IPS DF 6.9 (cell line): ENCODE measurements around the gene PDP2.
A peak's percentile ranks its signal among the peaks of the same experiment; 100 is the strongest.

Source experiments
- DNase-seq: peaks from one replicate; pipeline ENCODE4 v3.0.0-alpha.2; 2013; ENCODE audit warnings: low read depth, low spot score
- H3K27ac ChIP-seq: one replicate; pipeline ENCODE4 v1.5.1; 2013; ENCODE audit warnings: low read length, control low read depth
- H3K27me3 ChIP-seq: 2 replicates; pipeline ENCODE4 v1.6.1; 2013; ENCODE audit warnings: mild to moderate bottlenecking, low read length; ENCODE audit not compliant: control insufficient read depth, insufficient read depth
- H3K36me3 ChIP-seq: 2 replicates; pipeline ENCODE4 v1.6.1; 2013; ENCODE audit warnings: low read length; ENCODE audit not compliant: control insufficient read depth, insufficient read depth
- H3K4me1 ChIP-seq: 2 replicates; pipeline ENCODE4 v1.6.1; 2013; ENCODE audit warnings: low read length; ENCODE audit not compliant: control insufficient read depth, insufficient read depth
- H3K4me3 ChIP-seq: 2 replicates; pipeline ENCODE4 v1.5.1; 2013; ENCODE audit warnings: mild to moderate bottlenecking, low read length
- H3K9me3 ChIP-seq: 2 replicates; pipeline ENCODE4 v1.6.1; 2013; ENCODE audit warnings: low read length, inconsistent platforms; ENCODE audit not compliant: control insufficient read depth, insufficient read depth
- WGBS: extraction: QIAGEN DNeasy Blood & Tissue Kit; methylation state at CpG from one replicate; pipeline ENCODE4 v1.1.7; 2013; ENCODE audit warnings: mixed read lengths, missing lambda C conversion rate; ENCODE audit not compliant: insufficient read length, insufficient coverage; 5-methylcytosine and 5-hydroxymethylcytosine counted together

PDP2 gene

DNA sequence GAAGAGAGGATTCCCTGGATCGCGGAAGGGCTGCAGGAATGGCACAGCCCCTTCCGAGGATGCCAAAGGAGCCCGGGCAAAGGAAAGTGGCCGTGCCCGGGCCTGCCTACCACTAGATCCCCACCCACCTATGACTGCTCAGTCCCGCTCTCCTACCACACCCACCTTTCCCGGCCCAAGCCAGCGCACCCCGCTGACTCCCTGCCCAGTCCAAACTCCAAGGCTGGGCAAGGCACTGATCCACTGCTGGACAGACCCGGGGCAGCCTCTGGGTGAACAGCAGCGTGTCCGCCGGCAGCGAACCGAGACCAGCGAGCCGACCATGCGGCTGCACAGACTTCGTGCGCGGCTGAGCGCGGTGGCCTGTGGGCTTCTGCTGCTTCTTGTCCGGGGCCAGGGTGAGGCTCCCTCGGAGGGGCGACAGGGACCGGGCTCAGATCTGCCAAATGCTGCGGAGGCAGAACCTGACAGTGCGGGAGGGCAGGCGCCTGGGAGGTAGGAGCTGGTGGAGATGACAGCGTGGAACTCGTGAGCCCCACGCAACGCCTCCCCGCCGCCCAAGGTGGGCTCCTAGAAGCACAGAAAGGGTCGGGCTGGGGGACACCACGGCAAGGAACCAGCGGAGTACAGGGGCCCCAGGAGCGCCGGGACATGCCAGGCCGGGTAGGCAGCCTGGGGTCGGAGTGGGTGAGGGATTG is 55.1 kb downstream of the PDP2 start, which contains the start of gene CES2:
Gene CES2, plus strand, starts transcription at position 203 of the 698 bp plus-strand sequence. Its CDS starts 120 bp downstream, at position 323.
- Histone ChIP-seq H3K9me3 (no peaks in the 10 kb centered on the region), H3K4me1 (0 out of 2 replicates have a peak, but pooled peaks cover 2% of the 10 kb centered on the region), H3K36me3 (no peaks in the 10 kb centered on the region), H3K4me3 (peak within 1 kb of the TSS; percentile 76; the same call in 1 of the 2 replicates), H3K27ac (no peak within 1 kb of the TSS), H3K27me3 (no peaks in the 10 kb centered on the region)
- WGBS: no CpG with 5 or more reads among the region's 44 CpGs
- no peak for DNase-seq

DNA sequence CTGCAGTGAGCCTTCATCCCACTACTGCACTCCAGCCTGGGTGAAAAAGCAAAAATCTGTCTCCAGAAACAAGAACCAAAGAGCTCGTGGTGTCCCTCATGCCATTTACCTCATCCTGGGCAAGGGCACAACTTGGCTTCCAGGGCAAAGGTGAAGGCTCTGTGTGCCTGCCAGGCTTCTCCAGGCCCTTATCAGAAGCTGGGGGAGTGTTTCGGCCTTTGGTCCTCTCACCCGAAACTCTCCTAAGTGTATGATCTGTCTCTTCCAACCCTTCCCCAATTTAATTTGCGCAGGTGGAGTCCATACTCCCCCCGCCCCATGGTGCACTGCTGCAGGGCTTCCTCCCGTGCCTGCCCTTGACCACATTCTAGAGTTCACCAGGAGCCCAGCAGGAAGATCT is 56.1 kb downstream of the PDP2 start:
- no CpG with 5 or more reads among the region's 6 CpGs for WGBS
- Histone ChIP-seq H3K27me3 (no peaks in the 10 kb centered on the region), H3K9me3 (no peaks in the 10 kb centered on the region), H3K36me3 (peaks cover 5% of the 10 kb centered on the region), H3K4me1 (0 out of 2 replicates have a peak, but pooled peaks cover 2% of the 10 kb centered on the region), H3K4me3 (no peak overlapping the region), H3K27ac (no peak overlapping the region)
- DNase-seq: no peak

DNA sequence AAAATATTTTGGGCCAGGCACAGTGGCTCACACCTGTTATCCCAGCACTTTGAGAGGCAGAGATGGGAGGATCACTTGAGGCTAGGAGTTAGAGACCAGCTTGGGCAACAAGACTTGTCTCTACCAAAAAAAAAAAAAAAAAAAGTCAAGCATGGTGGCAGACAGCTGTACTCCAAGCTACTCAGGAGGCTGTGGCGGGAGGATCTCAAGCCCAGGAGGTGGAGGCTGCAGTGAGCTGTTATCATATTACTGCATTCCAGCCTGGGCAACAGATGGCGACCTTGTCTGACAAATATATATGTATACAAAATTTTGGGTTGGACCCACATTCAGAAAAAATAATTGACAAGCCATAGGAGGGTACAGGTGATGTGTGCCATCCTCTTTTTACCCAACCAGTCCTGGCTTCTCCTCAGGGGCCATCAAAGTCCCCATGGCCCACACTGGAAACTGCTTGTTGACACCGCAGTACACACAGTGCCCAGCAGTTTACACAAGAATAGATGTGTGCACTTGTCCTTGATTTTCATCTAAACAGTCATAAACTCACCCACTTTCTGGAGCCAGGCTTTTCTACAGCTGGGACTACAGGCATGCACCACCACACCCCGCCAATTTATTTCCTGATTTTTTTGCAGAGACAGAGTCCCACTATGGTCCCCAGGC is 56.7 kb downstream of the PDP2 start:
- no peak for DNase-seq
- H3K4me3 ChIP-seq: no peak overlapping the region
- WGBS: no CpG with 5 or more reads among the region's 4 CpGs
- H3K27ac ChIP-seq: no peak overlapping the region
- H3K36me3 ChIP-seq: peaks cover 8% of the 10 kb centered on the region
- no peaks in the 10 kb centered on the region for H3K27me3 ChIP-seq
- no peaks in the 10 kb centered on the region for H3K9me3 ChIP-seq
- 0 out of 2 replicates have a peak, but pooled peaks cover 2% of the 10 kb centered on the region for H3K4me1 ChIP-seq

DNA sequence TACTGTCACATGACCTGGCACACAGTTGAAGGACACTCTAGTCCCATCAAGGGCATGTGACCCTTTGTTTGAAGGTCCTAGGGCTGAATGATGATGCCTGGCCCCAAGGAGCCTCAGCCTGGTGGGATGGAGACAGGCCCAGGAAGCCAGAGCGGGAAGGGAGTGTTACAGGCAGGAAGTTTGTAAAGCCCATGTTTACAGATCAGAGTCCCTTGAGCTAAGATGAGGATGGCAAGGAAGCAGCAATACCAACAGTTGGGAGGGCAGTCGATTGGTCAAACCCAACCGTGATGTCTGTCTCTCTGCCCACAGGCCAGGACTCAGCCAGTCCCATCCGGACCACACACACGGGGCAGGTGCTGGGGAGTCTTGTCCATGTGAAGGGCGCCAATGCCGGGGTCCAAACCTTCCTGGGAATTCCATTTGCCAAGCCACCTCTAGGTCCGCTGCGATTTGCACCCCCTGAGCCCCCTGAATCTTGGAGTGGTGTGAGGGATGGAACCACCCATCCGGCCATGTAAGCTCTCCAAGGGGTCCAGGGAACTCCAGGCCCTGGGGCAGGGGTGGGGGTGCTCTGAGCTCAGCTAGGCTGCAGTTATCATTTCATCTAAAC is 57.5 kb downstream of the PDP2 start:
- no CpG with 5 or more reads among the region's 10 CpGs for WGBS
- H3K36me3 ChIP-seq: peaks cover 10% of the 10 kb centered on the region
- no peak overlapping the region for H3K4me3 ChIP-seq
- no peaks in the 10 kb centered on the region for H3K9me3 ChIP-seq
- DNase-seq: no peak
- H3K27me3 ChIP-seq: no peaks in the 10 kb centered on the region
- no peak overlapping the region for H3K27ac ChIP-seq
- 0 out of 2 replicates have a peak, but pooled peaks cover 2% of the 10 kb centered on the region for H3K4me1 ChIP-seq

DNA sequence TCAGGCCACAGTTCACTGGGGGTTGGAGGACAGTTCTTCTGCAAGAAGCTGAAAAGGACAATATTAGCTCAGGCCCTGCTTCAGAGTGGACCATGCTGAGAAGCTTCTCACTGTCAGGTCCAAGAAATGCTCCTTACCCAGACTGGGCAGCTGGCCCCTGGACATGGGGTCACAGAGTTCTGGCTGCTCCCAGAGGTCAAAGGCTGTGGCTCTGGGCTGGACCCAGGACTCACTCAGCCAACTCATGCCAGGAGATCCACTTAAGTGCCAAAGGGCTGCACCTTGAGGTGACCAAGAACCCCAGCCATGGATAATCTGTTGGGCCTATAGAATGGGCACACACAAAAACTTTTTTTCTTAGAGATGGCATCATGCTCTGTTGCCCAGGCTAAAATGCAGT is 59.1 kb downstream of the PDP2 start:
- no peaks in the 10 kb centered on the region for H3K9me3 ChIP-seq
- H3K27ac ChIP-seq: no peak overlapping the region
- H3K27me3 ChIP-seq: no peaks in the 10 kb centered on the region
- no peak for DNase-seq
- H3K36me3 ChIP-seq: peaks cover 10% of the 10 kb centered on the region
- no peak overlapping the region for H3K4me3 ChIP-seq
- no peaks in the 10 kb centered on the region for H3K4me1 ChIP-seq

DNA sequence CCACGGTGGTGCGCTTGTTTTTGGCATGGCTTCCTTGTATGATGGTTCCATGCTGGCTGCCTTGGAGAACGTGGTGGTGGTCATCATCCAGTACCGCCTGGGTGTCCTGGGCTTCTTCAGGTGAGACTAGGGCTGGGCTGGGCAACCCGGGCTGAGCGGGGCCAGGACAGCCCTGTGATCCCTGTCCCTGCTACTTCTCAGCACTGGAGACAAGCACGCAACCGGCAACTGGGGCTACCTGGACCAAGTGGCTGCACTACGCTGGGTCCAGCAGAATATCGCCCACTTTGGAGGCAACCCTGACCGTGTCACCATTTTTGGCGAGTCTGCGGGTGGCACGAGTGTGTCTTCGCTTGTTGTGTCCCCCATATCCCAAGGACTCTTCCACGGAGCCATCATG is 59.9 kb downstream of the PDP2 start:
- no CpG with 5 or more reads among the region's 16 CpGs for WGBS
- Histone ChIP-seq H3K27ac (no peak overlapping the region), H3K27me3 (no peaks in the 10 kb centered on the region), H3K9me3 (no peaks in the 10 kb centered on the region), H3K4me1 (no peaks in the 10 kb centered on the region), H3K4me3 (no peak overlapping the region), H3K36me3 (peaks cover 10% of the 10 kb centered on the region)
- no peak for DNase-seq
